Vagina (tissue), 2 donors: ENCODE data around the gene EFEMP2. TPM values are rescaled to one million over a fixed set of nuclear protein-coding genes. Genes with fewer than 3 reads are reported as not detected.

ENCODE experiments used
- DNase-seq, 2 donors: peaks; one replicate each; pipeline ENCODE4 v3.0.0-alpha.2; 2017; ENCODE audit errors: extremely low spot score in 2 of 2
- H3K27ac ChIP-seq: fragments of 200-600 bp; sonication (generic); one replicate; pipeline ENCODE4 v1.5.1; 2019
- H3K27me3 ChIP-seq: fragments of 200-600 bp; sonication (generic); one replicate; pipeline ENCODE4 v1.5.1; 2019
- H3K36me3 ChIP-seq, 2 donors: fragments of 200-600 bp; sonication (generic); one replicate each; pipeline ENCODE4 v1.5.1; 2017 to 2019
- H3K4me1 ChIP-seq: fragments of 200-600 bp; sonication (generic); one replicate; pipeline ENCODE4 v1.5.1; 2019
- H3K4me3 ChIP-seq, 2 donors: fragments of 200-600 bp; sonication (generic); 1 replicate in 1 of 2; 2 replicates in 1 of 2; pipeline ENCODE4 v1.5.1; 2016 to 2019
- H3K9me3 ChIP-seq: fragments of 200-600 bp; sonication (generic); one replicate; pipeline ENCODE4 v1.5.1; 2019
- CTCF ChIP-seq, 3 experiments: fragments of 450-650 bp in 2 of 3; fragments of 200-600 bp in 1 of 3; sonication (generic) in 1 of 3; IDR thresholded peaks; one replicate each; pipeline ENCODE4 v1.5.1; 2017 to 2019; ENCODE audit warnings: antibody characterized with exemption in 3 of 3, mild to moderate bottlenecking in 2 of 3, moderate library complexity in 2 of 3
- POLR2A ChIP-seq, 2 donors: fragments of 450-650 bp; IDR thresholded peaks; one replicate each; pipeline ENCODE4 v1.6.1; 2017; ENCODE audit warnings: antibody characterized with exemption in 2 of 2, mild to moderate bottlenecking in 2 of 2, moderate library complexity in 2 of 2
- POLR2AphosphoS5 ChIP-seq, 2 donors: sonication (generic); formaldehyde crosslinking; IDR thresholded peaks; one replicate each; pipeline ENCODE4 v1.9.0; 2017; ENCODE audit warnings: antibody characterized with exemption in 2 of 2, mild to moderate bottlenecking in 2 of 2, low read depth in 1 of 2; ENCODE audit not compliant: insufficient read depth in 1 of 2
- intact Hi-C: fragments of 100-400 bp; cut with DNase I; formaldehyde crosslinking; loops from one replicate; pipeline ENCODE4 v1.15.1; 2023
- total RNA-seq: library from RNA; depleted of rRNA; stranded (reverse); fragments of >200 nt; gene quantifications from one replicate; pipeline ENCODE4 v1.2.3, GENCODE V29; 2016

EFEMP2 gene
- total RNA-seq, 1 donor from 2014 or later = 57.9 TPM

- TF ChIP-seq POLR2A (IDR thresholded peaks at IDR 0.05) = no peak
- no peak for TF ChIP-seq CTCF (IDR thresholded peaks at IDR 0.05)
- TF ChIP-seq POLR2AphosphoS5 (IDR thresholded peaks at IDR 0.05; ENCODE audit: insufficient read depth in 1 of 2, low read depth in 1 of 2) = no peak
- no peaks in the 10 kb centered on the region for H3K27me3 ChIP-seq
- DNase-seq = no peak
- peaks cover 0 to 35% of the 10 kb centered on the region in 2 donors for H3K36me3 ChIP-seq
- peaks cover 58% of the 10 kb centered on the region for H3K4me1 ChIP-seq
- intact Hi-C loops = loop anchor here (5.0 kb wide), 2 partner anchors 100 to 115 kb away; partner anchors contain the start of genes BANF1 and EIF1AD
- peak overlapping the region; percentile 97 for H3K27ac ChIP-seq
- H3K4me3 ChIP-seq = peak overlapping the region; percentile 69 to 86
- no peaks in the 10 kb centered on the region for H3K9me3 ChIP-seq
Measured at GRCh38 chr11:65886826-65887722, 14.5 kb upstream of the EFEMP2 start.

DNA sequence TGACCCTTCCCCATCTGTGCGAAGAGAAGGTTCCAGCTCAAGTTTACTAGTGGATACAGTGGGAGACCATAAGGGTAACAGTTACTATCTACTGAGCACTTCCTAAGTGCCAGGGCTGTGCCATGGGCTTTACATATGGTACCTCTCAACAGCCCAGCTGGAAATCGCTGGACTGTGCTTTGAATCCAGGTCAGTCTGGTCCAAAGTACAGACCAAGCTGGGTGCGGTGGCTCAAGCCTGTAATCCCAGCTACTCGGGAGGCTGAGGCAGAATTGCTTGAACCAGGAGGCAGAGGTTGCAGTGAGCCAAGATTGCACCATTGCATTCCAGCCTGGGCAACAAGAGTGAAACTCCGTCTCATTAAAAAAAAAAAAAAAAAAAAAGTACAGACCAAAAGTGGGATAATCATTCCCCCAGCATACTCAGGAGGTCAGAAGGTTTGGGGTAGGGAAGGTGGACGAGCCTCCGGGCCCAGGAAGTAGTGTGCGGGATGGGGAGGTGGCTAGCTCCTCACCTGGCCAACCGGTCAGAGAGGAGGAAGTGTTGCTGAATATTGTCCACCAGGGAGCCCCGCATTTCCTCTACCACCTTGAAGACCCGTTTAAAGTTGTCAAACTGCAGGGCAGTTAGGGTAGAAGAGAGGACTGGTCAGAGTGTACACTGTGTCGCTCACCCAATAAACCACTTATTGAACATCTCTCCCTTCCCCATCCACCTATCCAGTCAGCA lies 13.4 kb upstream of the EFEMP2 start:
- no peak for DNase-seq
- Histone ChIP-seq H3K4me3 (no peak overlapping the region), H3K36me3 (peaks cover 0 to 37% of the 10 kb centered on the region in 2 donors), H3K27ac (no peak overlapping the region), H3K4me1 (peaks cover 47% of the 10 kb centered on the region), H3K27me3 (no peaks in the 10 kb centered on the region), H3K9me3 (no peaks in the 10 kb centered on the region)
- TF ChIP-seq POLR2AphosphoS5 (IDR thresholded peaks at IDR 0.05; ENCODE audit: insufficient read depth in 1 of 2, low read depth in 1 of 2) (no peak), POLR2A (IDR thresholded peaks at IDR 0.05) (no peak), CTCF (IDR thresholded peaks at IDR 0.05) (no peak)
- intact Hi-C loops = loop anchor here (5.0 kb wide), 2 partner anchors 101 to 116 kb away; partner anchors contain the start of genes BANF1 and EIF1AD

DNA sequence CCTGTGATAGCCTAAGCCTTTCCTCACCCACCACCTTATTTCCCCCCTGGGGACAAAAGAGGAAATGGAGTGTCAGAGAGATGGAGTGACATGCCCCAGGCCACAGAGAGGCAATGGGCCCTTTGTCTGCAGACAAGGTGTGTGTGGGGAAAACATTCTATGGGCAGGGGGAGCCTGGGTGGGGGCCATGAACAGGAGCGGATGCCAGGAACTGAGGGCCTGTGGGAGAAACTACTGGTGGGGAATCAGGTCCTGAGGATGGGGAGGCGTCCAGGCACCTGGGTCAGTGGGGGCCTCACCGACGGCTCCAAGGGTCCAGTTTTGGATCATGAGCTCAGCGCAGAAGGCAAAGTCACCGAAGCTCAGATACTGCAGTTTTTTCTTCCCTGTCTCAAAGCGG lies 12.6 kb upstream of the EFEMP2 start:
- Histone ChIP-seq H3K27ac (peak overlapping the region; percentile 33), H3K27me3 (no peaks in the 10 kb centered on the region), H3K36me3 (peaks cover 0 to 37% of the 10 kb centered on the region in 2 donors), H3K4me1 (peaks cover 46% of the 10 kb centered on the region), H3K9me3 (no peaks in the 10 kb centered on the region), H3K4me3 (no peak overlapping the region)
- TF ChIP-seq POLR2AphosphoS5 (IDR thresholded peaks at IDR 0.05; ENCODE audit: insufficient read depth in 1 of 2, low read depth in 1 of 2) = no peak
- no peak for TF ChIP-seq CTCF (IDR thresholded peaks at IDR 0.05)
- no peak for TF ChIP-seq POLR2A (IDR thresholded peaks at IDR 0.05)
- intact Hi-C loops = loop anchor here (5.0 kb wide), 2 partner anchors 102 to 117 kb away; partner anchors contain the start of genes BANF1 and EIF1AD
- DNase-seq = no peak

DNA sequence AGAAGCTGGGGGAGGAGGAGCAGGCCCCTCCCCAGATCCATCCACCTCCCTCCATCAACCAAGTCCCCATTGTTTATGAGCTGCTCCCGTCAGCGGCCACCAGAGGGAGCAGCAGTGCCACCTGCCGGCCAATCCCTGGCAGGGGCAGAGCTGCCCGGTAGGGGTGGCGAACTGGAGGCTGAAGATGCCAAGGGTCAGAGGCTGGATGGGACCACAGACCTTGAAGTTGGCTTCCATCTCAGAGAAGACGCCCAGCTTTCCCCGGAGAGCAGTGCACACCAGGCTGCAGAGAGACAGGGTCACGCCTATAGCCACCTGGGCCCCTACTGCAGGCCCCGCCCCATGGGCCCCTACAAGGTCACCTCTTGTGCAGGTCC lies 12.1 kb upstream of the EFEMP2 start:
- H3K4me1 ChIP-seq = peaks cover 41% of the 10 kb centered on the region
- peaks cover 0 to 37% of the 10 kb centered on the region in 2 donors for H3K36me3 ChIP-seq
- H3K27ac ChIP-seq = peak overlapping the region; percentile 33
- TF ChIP-seq POLR2AphosphoS5 (IDR thresholded peaks at IDR 0.05; ENCODE audit: insufficient read depth in 1 of 2, low read depth in 1 of 2) (peak; percentile 50 to 75), POLR2A (IDR thresholded peaks at IDR 0.05) (no peak), CTCF (IDR thresholded peaks at IDR 0.05) (peak; percentile 95 to 99 (median 95))
- no peak overlapping the region for H3K4me3 ChIP-seq
- DNase-seq = no peak
- intact Hi-C loops = loop anchor here (5.0 kb wide), 3 partner anchors 33 to 118 kb away; partner anchors contain the start of genes BANF1, C11orf68, DRAP1 and EIF1AD
- no peaks in the 10 kb centered on the region for H3K27me3 ChIP-seq
- H3K9me3 ChIP-seq = no peaks in the 10 kb centered on the region
